Measurements from ENCODE around the gene OSBPL3. TPM values are rescaled to one million over a fixed set of nuclear protein-coding genes. Genes with fewer than 3 reads are reported as not detected.
A peak's percentile ranks its signal among the peaks of the same experiment; 100 is the strongest.

The OSBPL3 gene
- total RNA-seq, 4 donors from 2014 or later, result 3.2 to 11.4 (median 6.4) TPM

GRCh38 chr7:24827589-24827988 lies 152.4 kb downstream of the OSBPL3 start:
- no peak for TF ChIP-seq POLR2A (IDR thresholded peaks at IDR 0.05)
- no peak for TF ChIP-seq EP300 (IDR thresholded peaks at IDR 0.05)
- no peak for TF ChIP-seq POLR2AphosphoS5 (IDR thresholded peaks at IDR 0.05)
- no peak for TF ChIP-seq CTCF (IDR thresholded peaks at IDR 0.05)
- 88 to 91% methylated on average over 1 of the region's 1 CpG for WGBS, 2 donors (ENCODE audit: low coverage in 1 of 2)
- peaks cover 3 to 58% (median 12%) of the 10 kb centered on the region in 3 donors for H3K4me1 ChIP-seq
- H3K9me3 ChIP-seq, result no peaks in the 10 kb centered on the region
- H3K4me3 ChIP-seq, result no peak overlapping the region
- H3K27me3 ChIP-seq, result no peaks in the 10 kb centered on the region
- no peak for ATAC-seq
- no peaks in the 10 kb centered on the region for H3K36me3 ChIP-seq
- H3K27ac ChIP-seq, result no peak overlapping the region

- H3K4me3 ChIP-seq, result no peak overlapping the region
- TF ChIP-seq POLR2AphosphoS5 (IDR thresholded peaks at IDR 0.05) (no peak), CTCF (IDR thresholded peaks at IDR 0.05) (no peak), POLR2A (IDR thresholded peaks at IDR 0.05) (no peak), EP300 (IDR thresholded peaks at IDR 0.05) (no peak)
- no peak for ATAC-seq
- WGBS, 2 donors (ENCODE audit: low coverage in 1 of 2), result 93 to 100% methylated on average over 1 to 2 of the region's 2 CpGs
- H3K9me3 ChIP-seq, result no peaks in the 10 kb centered on the region
- H3K27ac ChIP-seq, result no peak overlapping the region
- no peaks in the 10 kb centered on the region for H3K27me3 ChIP-seq
- peaks cover 3 to 58% (median 12%) of the 10 kb centered on the region in 3 donors for H3K4me1 ChIP-seq
- H3K36me3 ChIP-seq, result no peaks in the 10 kb centered on the region
These were observed 153.0 kb downstream of the OSBPL3 start for GRCh38 chr7:24827027-24827426.

GRCh38 chr7:24826662-24827020 lies 153.3 kb downstream of the OSBPL3 start:
- 90 to 94% methylated on average over 5 to 7 of the region's 7 CpGs for WGBS, 2 donors (ENCODE audit: low coverage in 1 of 2)
- TF ChIP-seq EP300 (IDR thresholded peaks at IDR 0.05), result no peak
- TF ChIP-seq CTCF (IDR thresholded peaks at IDR 0.05), result no peak
- no peak for TF ChIP-seq POLR2AphosphoS5 (IDR thresholded peaks at IDR 0.05)
- no peak for TF ChIP-seq POLR2A (IDR thresholded peaks at IDR 0.05)
- peak overlapping the region in 1 of 4 donors; percentile 5 for H3K27ac ChIP-seq
- H3K27me3 ChIP-seq, result no peaks in the 10 kb centered on the region
- no peak for ATAC-seq
- H3K36me3 ChIP-seq, result no peaks in the 10 kb centered on the region
- H3K4me1 ChIP-seq, result peaks cover 3 to 60% (median 12%) of the 10 kb centered on the region in 3 donors
- no peaks in the 10 kb centered on the region for H3K9me3 ChIP-seq
- H3K4me3 ChIP-seq, result no peak overlapping the region

- Histone ChIP-seq H3K27ac (peak overlapping the region in 2 of 4 donors; percentile 5 to 35), H3K4me1 (peaks cover 3 to 65% (median 15%) of the 10 kb centered on the region in 3 donors), H3K4me3 (no peak overlapping the region), H3K27me3 (no peaks in the 10 kb centered on the region), H3K36me3 (no peaks in the 10 kb centered on the region), H3K9me3 (no peaks in the 10 kb centered on the region)
- peak; percentile 17 for ATAC-seq
- no peak for TF ChIP-seq POLR2A (IDR thresholded peaks at IDR 0.05)
- peak; percentile 5 for TF ChIP-seq POLR2AphosphoS5 (IDR thresholded peaks at IDR 0.05)
- no peak for TF ChIP-seq EP300 (IDR thresholded peaks at IDR 0.05)
- TF ChIP-seq CTCF (IDR thresholded peaks at IDR 0.05), result no peak
- WGBS, 2 donors (ENCODE audit: low coverage in 1 of 2), result 47 to 54% methylated on average over 6 of the region's 6 CpGs
These were observed 153.9 kb downstream of the OSBPL3 start for GRCh38 chr7:24825931-24826661.

GRCh38 chr7:24825381-24825794 lies 154.6 kb downstream of the OSBPL3 start:
- WGBS, 2 donors (ENCODE audit: low coverage in 1 of 2), result 9 to 38% methylated on average over 1 of the region's 1 CpG
- peak overlapping the region in 1 of 4 donors; percentile 5 for H3K27ac ChIP-seq
- H3K4me1 ChIP-seq, result peaks cover 3 to 72% (median 18%) of the 10 kb centered on the region in 3 donors

More at GRCh38 chr7:24825381-24825794, 154.6 kb downstream of the OSBPL3 start:
- no peaks in the 10 kb centered on the region for H3K27me3 ChIP-seq
- no peak overlapping the region for H3K4me3 ChIP-seq
- no peak for TF ChIP-seq POLR2AphosphoS5 (IDR thresholded peaks at IDR 0.05)
- no peak for TF ChIP-seq CTCF (IDR thresholded peaks at IDR 0.05)
- no peak for TF ChIP-seq EP300 (IDR thresholded peaks at IDR 0.05)
- TF ChIP-seq POLR2A (IDR thresholded peaks at IDR 0.05), result no peak
- no peak for ATAC-seq
- H3K36me3 ChIP-seq, result no peaks in the 10 kb centered on the region
- H3K9me3 ChIP-seq, result no peaks in the 10 kb centered on the region

All from gastroesophageal sphincter (tissue), 4 donors.